H1 (cell line): ENCODE results near the gene RUFY1. TPM values are rescaled to one million over a fixed set of nuclear protein-coding genes. Genes with fewer than 3 reads are reported as not detected.

ENCODE experiments used
- CTCF ChIA-PET: fragments of 300-600 bp; sonication (Branson Sonifier 250); formaldehyde crosslinking; loops from one replicate; lab custom pipeline; 2021; ENCODE audit not compliant: partially characterized antibody; lab: Charles Lee
- POLR2A ChIA-PET: fragments of 300-600 bp; sonication (Branson Sonifier 250); formaldehyde crosslinking; loops from one replicate; lab custom pipeline; 2021; ENCODE audit warnings: inconsistent platforms; ENCODE audit not compliant: partially characterized antibody; lab: Charles Lee
- DNase-seq, 2 experiments: peaks; one replicate each; pipeline versions ENCODE4 v3.0.0 to v3.0.0-alpha.2; 2010 to 2022; ENCODE audit warnings: low spot score in 2 of 2, low read depth in 1 of 2, mixed read lengths in 1 of 2
- FAIRE-seq: peaks from 2 replicates; lab custom pipeline; 2011; peaks lifted over from hg19 to GRCh38; lab: Jason Lieb, UNC
- H2AFZ ChIP-seq: 2 replicates; pipeline ENCODE4 v1.8.1; 2012; ENCODE audit warnings: low read length, inconsistent platforms
- H2AK5ac ChIP-seq: 2 replicates; pipeline ENCODE4 v1.6.1; 2013; ENCODE audit warnings: low read depth, low read length
- H2BK120ac ChIP-seq: replicated peaks from 2 replicates; pipeline ENCODE3; 2013; ENCODE audit warnings: low read depth, low read length, inconsistent platforms
- H2BK12ac ChIP-seq: 2 replicates; pipeline ENCODE4 v1.6.1; 2013; ENCODE audit warnings: low read depth, low read length
- H2BK15ac ChIP-seq: 2 replicates; pipeline ENCODE4 v1.6.1; 2013; ENCODE audit warnings: low read length
- H2BK20ac ChIP-seq: 2 replicates; pipeline ENCODE4 v1.6.1; 2013; ENCODE audit warnings: low read length
- H2BK5ac ChIP-seq: 2 replicates; pipeline ENCODE4 v1.6.1; 2013; ENCODE audit warnings: low read depth, low read length
- H3K14ac ChIP-seq: 2 replicates; pipeline ENCODE4 v1.6.1; 2013; ENCODE audit warnings: inconsistent platforms; ENCODE audit not compliant: insufficient read length
- H3K18ac ChIP-seq: 2 replicates; pipeline ENCODE4 v1.6.1; 2013; ENCODE audit warnings: low read length; ENCODE audit errors: extremely low read depth
- H3K23ac ChIP-seq: 2 replicates; pipeline ENCODE4 v1.6.1; 2013; ENCODE audit warnings: inconsistent platforms; ENCODE audit not compliant: insufficient read length
- H3K23me2 ChIP-seq: 2 replicates; pipeline ENCODE4 v1.6.1; 2013; ENCODE audit warnings: low read depth, low read length
- H3K27ac ChIP-seq: 2 replicates; pipeline ENCODE4 v1.6.1; 2011; ENCODE audit warnings: low read depth, low read length, inconsistent platforms
- H3K27me3 ChIP-seq, 4 experiments: replicated peaks in 1 of 4; 1 replicate in 1 of 4; 2 replicates in 3 of 4; pipeline versions ENCODE4 v1.6.1 to v1.8.1; 2011 to 2013; ENCODE audit warnings: low read length in 3 of 4, mild to moderate bottlenecking in 3 of 4, inconsistent platforms in 2 of 4, mixed read lengths in 2 of 4, moderate library complexity in 1 of 4; ENCODE audit not compliant: control insufficient read depth in 3 of 4, insufficient read depth in 3 of 4; ENCODE audit errors: extremely low read depth in 1 of 4
- H3K36me3 ChIP-seq, 4 experiments: 2 replicates each; pipeline versions ENCODE4 v1.6.1 to v1.8.1; 2011 to 2013; ENCODE audit warnings: mild to moderate bottlenecking in 4 of 4, low read length in 3 of 4, moderate library complexity in 2 of 4, control low read depth in 1 of 4, inconsistent platforms in 1 of 4; ENCODE audit not compliant: insufficient read depth in 4 of 4, control insufficient read depth in 2 of 4
- H3K4ac ChIP-seq: replicated peaks from 2 replicates; pipeline ENCODE3; 2013; ENCODE audit warnings: low read length, low read depth, mixed read lengths, inconsistent platforms; ENCODE audit not compliant: insufficient read length
- H3K4me1 ChIP-seq, 4 experiments: replicated peaks in 1 of 4; 1 replicate in 1 of 4; 2 replicates in 3 of 4; pipeline versions ENCODE4 v1.6.1 to v1.8.1; 2011 to 2013; ENCODE audit warnings: low read length in 3 of 4, inconsistent platforms in 2 of 4, mixed read lengths in 1 of 4; ENCODE audit not compliant: insufficient read depth in 4 of 4, control insufficient read depth in 3 of 4
- H3K4me2 ChIP-seq, 2 experiments: 2 replicates each; pipeline versions ENCODE4 v1.6.1 to v1.8.1; 2011 to 2013; ENCODE audit warnings: low read depth in 2 of 2, low read length in 2 of 2, control low read depth in 1 of 2, inconsistent platforms in 1 of 2, mild to moderate bottlenecking in 1 of 2; ENCODE audit not compliant: insufficient read depth in 1 of 2
- H3K4me3 ChIP-seq, 4 experiments: fragments of 200-600, 300-600 bp in 1 of 4; sonication (generic), shearing (Covaris generic), sonication (Bioruptor Twin) in 1 of 4; 2 replicates each; pipeline versions ENCODE4 v1.5.1 to v1.8.1; 2011 to 2016; ENCODE audit warnings: low read length in 4 of 4, low read depth in 3 of 4, control low read depth in 2 of 4, inconsistent platforms in 2 of 4, mild to moderate bottlenecking in 2 of 4, mixed read lengths in 1 of 4, moderate library complexity in 1 of 4; ENCODE audit not compliant: insufficient read depth in 2 of 4; ENCODE audit errors: extremely low read depth in 1 of 4
- H3K56ac ChIP-seq: replicated peaks from 2 replicates; pipeline ENCODE3; 2013; ENCODE audit warnings: low read depth, mild to moderate bottlenecking, mixed read lengths, low read length, inconsistent platforms; ENCODE audit not compliant: insufficient read length
- H3K79me1 ChIP-seq: 2 replicates; pipeline ENCODE4 v1.6.1; 2013; ENCODE audit warnings: low read depth, low read length, control low read depth
- H3K79me2 ChIP-seq, 2 experiments: 2 replicates each; pipeline versions ENCODE4 v1.6.1 to v1.8.1; 2012 to 2013; ENCODE audit warnings: low read length in 2 of 2, mild to moderate bottlenecking in 2 of 2, inconsistent platforms in 1 of 2; ENCODE audit not compliant: insufficient read depth in 2 of 2, control insufficient read depth in 1 of 2
- H3K9ac ChIP-seq, 4 experiments: replicated peaks in 1 of 4; 1 replicate in 1 of 4; 2 replicates in 3 of 4; pipeline versions ENCODE4 v1.6.1 to v1.8.1; 2011 to 2013; ENCODE audit warnings: low read depth in 3 of 4, low read length in 3 of 4, control low read depth in 2 of 4, mild to moderate bottlenecking in 2 of 4, moderate library complexity in 2 of 4, inconsistent platforms in 1 of 4; ENCODE audit errors: extremely low read depth in 1 of 4
- H3K9me3 ChIP-seq, 2 experiments: 2 replicates each; pipeline versions ENCODE4 v1.6.1 to v1.8.1; 2012 to 2013; ENCODE audit warnings: mild to moderate bottlenecking in 2 of 2, moderate library complexity in 2 of 2, control low read depth in 1 of 2, inconsistent platforms in 1 of 2, low read depth in 1 of 2, low read length in 1 of 2, mixed read lengths in 1 of 2; ENCODE audit not compliant: insufficient read depth in 2 of 2
- H4K20me1 ChIP-seq, 2 experiments: replicated peaks in 1 of 2; 2 replicates each; pipeline versions ENCODE3 to v1.8.1; 2011 to 2013; ENCODE audit warnings: inconsistent platforms in 2 of 2, low read length in 2 of 2, mild to moderate bottlenecking in 1 of 2; ENCODE audit not compliant: insufficient read depth in 2 of 2, control insufficient read depth in 1 of 2
- H4K5ac ChIP-seq: 2 replicates; pipeline ENCODE4 v1.6.1; 2013; ENCODE audit warnings: low read length, low read depth, mixed read lengths, inconsistent platforms; ENCODE audit not compliant: insufficient read length
- H4K8ac ChIP-seq: 2 replicates; pipeline ENCODE4 v1.8.0; 2013; ENCODE audit warnings: mild to moderate bottlenecking, moderate library complexity, low read length, inconsistent platforms; ENCODE audit not compliant: insufficient read depth; ENCODE audit errors: extremely low read depth
- H4K91ac ChIP-seq: replicated peaks from 2 replicates; pipeline ENCODE3; 2013; ENCODE audit warnings: low read length, mixed read lengths, inconsistent platforms; ENCODE audit not compliant: insufficient read length
- CREB1 ChIP-seq: IDR thresholded peaks from 2 replicates; pipeline ENCODE4 v1.6.1; 2012; ENCODE audit warnings: inconsistent platforms
- FOSL1 ChIP-seq: IDR thresholded peaks from 2 replicates; pipeline ENCODE4 v1.6.1; 2011; ENCODE audit warnings: mild to moderate bottlenecking, low read depth, low read length, moderate library complexity; ENCODE audit not compliant: insufficient read depth
- POLR2A ChIP-seq, 2 experiments: IDR thresholded peaks; 1 replicate in 1 of 2; 2 replicates in 1 of 2; pipeline ENCODE4 v1.6.1; 2011; ENCODE audit warnings: low read depth in 2 of 2, low read length in 2 of 2, mild to moderate bottlenecking in 2 of 2; ENCODE audit errors: control extremely low read depth in 1 of 2
- POLR2AphosphoS5 ChIP-seq: IDR thresholded peaks from 2 replicates; pipeline ENCODE4 v1.6.1; 2011; ENCODE audit warnings: low read depth, low read length
- WGBS, 2 experiments: shearing (Covaris generic) in 1 of 2; methylation state at CpG; one replicate each; pipeline versions ENCODE4 v1.1.6 to v1.1.7; 2013 to 2015; ENCODE audit warnings: low lambda C conversion rate in 2 of 2, mixed read lengths in 2 of 2, inconsistent platforms in 1 of 2, low coverage in 1 of 2, missing lambda C conversion rate in 1 of 2; ENCODE audit not compliant: insufficient replicate concordance in 2 of 2, insufficient coverage in 1 of 2, insufficient read length in 1 of 2; ENCODE audit errors: extremely low coverage in 1 of 2, missing lambda C conversion rate in 1 of 2; 5-methylcytosine and 5-hydroxymethylcytosine counted together
- polyA plus RNA-seq, 7 experiments: library from polyadenylated mRNA; depleted of rRNA in 3 of 7; stranded (reverse) in 5 of 7; unstranded in 2 of 7; fragments of >200 nt in 5 of 7; fragments of 200-250 nt in 2 of 7; gene quantifications; 1 replicate in 5 of 7; 2 replicates in 1 of 7; 4 replicates in 1 of 7; pipeline versions ENCODE4 v1.2.1 to v1.2.3, GENCODE V29; 2011 to 2013; ENCODE audit warnings: missing spikeins in 2 of 7, mixed read lengths in 2 of 7
- total RNA-seq: library from RNA; stranded (reverse); fragmentation: NEBNext Ultra II Directional; extraction: Animal tissue kit (Norgen Biotek cat#: 25700); gene quantifications from 2 replicates; pipeline ENCODE4 v1.2.1, GENCODE V29; 2021

Gene RUFY1
- total and polyA plus RNA-seq, 2 of the 8 experiments (the other 6 are each of a cell fraction or from before 2014, with no cell fraction given), result 22.4 to 29.5 TPM

- H4K20me1 ChIP-seq, result peaks cover 39 to 53% of the 10 kb centered on the region in 2 experiments
- no peak for FAIRE-seq
- CTCF ChIA-PET, result interaction anchor here (0.6 to 7.7 kb wide), 4 partner anchors 8 to 49 kb away, joined by 3 to 67 read pairs (median 11); no protein-coding TSS in a partner anchor
Observed at GRCh38 chr5:179618923-179619554, 68.7 kb downstream of the RUFY1 start.

More at GRCh38 chr5:179618923-179619554, 68.7 kb downstream of the RUFY1 start:
- Histone ChIP-seq H4K8ac (peak overlapping the region; percentile 71; the same call in 1 of the 2 replicates), H2AK5ac (no peak overlapping the region), H3K79me2 (peaks cover 13 to 59% of the 10 kb centered on the region in 2 experiments), H3K79me1 (no peaks in the 10 kb centered on the region), H3K9me3 (no peaks in the 10 kb centered on the region), H3K18ac (no peak overlapping the region), H3K4me2 (peak overlapping the region; percentile 3 to 94; a peak in 2 of 4 replicates), H3K14ac (no peak overlapping the region), H3K4ac (no peak overlapping the region), H2BK12ac (no peak overlapping the region), H3K56ac (no peak overlapping the region), H4K91ac (no peak overlapping the region), H3K4me1 (peaks cover 0 to 14% (median 4%) of the 10 kb centered on the region in 4 experiments; a peak in 5 of 7 replicates), H3K36me3 (peaks cover 38 to 86% (median 72%) of the 10 kb centered on the region in 4 experiments), H2BK15ac (no peak overlapping the region), H3K23me2 (peaks cover 7% of the 10 kb centered on the region), H2BK120ac (no peak overlapping the region), H3K23ac (no peak overlapping the region), H2AFZ (no peak overlapping the region), H3K27me3 (no peaks in the 10 kb centered on the region), H2BK5ac (no peak overlapping the region), H3K27ac (no peak overlapping the region), H3K4me3 (peak overlapping the region in 1 of 4 experiments; percentile 99; a peak in 2 of 8 replicates), H3K9ac (no peak overlapping the region), H2BK20ac (no peak overlapping the region), H4K5ac (no peak overlapping the region)
- POLR2A ChIA-PET, result interaction anchor here (0.6 to 20.5 kb wide), 9 partner anchors 21 to 982 kb away, joined by 3 to 351 read pairs (median 4); no protein-coding TSS in a partner anchor
- DNase-seq, result no peak
- WGBS, 2 experiments, result 82% methylated on average over 6 of the region's 6 CpGs; no CpG with 5 or more reads in 1 of the 2 experiments
- no peak for TF ChIP-seq FOSL1
- TF ChIP-seq CREB1, result no peak
- TF ChIP-seq POLR2AphosphoS5, result 0 out of 2 replicates have a peak, but pooled peaks have one; percentile 44
- peak; percentile 7 to 59 for TF ChIP-seq POLR2A (IDR thresholded peaks at IDR 0.05; ENCODE audit: control extremely low read depth in 1 of 2, low read depth in 2 of 2, low read length in 2 of 2)
